ENCODE measurements around the gene SLC6A8. TPM values are rescaled to one million over a fixed set of nuclear protein-coding genes. Genes with fewer than 3 reads are reported as not detected.

The SLC6A8 gene
- total RNA-seq, 4 donors from 2014 or later: 26.1 to 74.1 (median 45.2) TPM

DNA sequence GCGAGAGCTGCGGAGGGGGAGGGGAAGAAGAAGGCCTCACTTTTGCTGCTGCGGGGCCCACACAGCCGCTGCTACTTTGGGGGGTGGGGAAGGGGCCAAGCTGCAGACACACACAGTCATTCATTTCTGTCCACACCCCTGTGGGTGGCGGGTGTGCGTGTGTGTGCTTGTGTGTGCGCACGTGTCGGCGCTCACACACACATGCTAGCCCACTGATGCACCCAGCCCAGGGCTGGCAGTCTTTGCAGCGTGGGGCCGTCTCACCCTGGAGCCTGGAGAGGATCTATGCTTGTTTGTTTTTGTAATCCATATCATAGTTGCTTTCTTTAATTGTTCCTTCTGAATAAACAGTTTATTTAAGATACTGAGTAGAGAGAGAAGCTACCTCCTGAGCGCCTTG, 36.8 kb upstream of the SLC6A8 start:
- peaks cover 42% of the 10 kb centered on the region for H3K27me3 ChIP-seq
- WGBS: 87% methylated on average over 11 of the region's 13 CpGs
- H3K27ac ChIP-seq: no peak overlapping the region
- peak; percentile 20 to 38 for DNase-seq (ENCODE audit: low spot score in 2 of 2)
- H3K9me3 ChIP-seq: no peaks in the 10 kb centered on the region
- no peaks in the 10 kb centered on the region for H3K36me3 ChIP-seq
- no peak overlapping the region for H3K4me3 ChIP-seq
- no peak for TF ChIP-seq EP300 (IDR thresholded peaks at IDR 0.05)
- TF ChIP-seq, protein P1, sequence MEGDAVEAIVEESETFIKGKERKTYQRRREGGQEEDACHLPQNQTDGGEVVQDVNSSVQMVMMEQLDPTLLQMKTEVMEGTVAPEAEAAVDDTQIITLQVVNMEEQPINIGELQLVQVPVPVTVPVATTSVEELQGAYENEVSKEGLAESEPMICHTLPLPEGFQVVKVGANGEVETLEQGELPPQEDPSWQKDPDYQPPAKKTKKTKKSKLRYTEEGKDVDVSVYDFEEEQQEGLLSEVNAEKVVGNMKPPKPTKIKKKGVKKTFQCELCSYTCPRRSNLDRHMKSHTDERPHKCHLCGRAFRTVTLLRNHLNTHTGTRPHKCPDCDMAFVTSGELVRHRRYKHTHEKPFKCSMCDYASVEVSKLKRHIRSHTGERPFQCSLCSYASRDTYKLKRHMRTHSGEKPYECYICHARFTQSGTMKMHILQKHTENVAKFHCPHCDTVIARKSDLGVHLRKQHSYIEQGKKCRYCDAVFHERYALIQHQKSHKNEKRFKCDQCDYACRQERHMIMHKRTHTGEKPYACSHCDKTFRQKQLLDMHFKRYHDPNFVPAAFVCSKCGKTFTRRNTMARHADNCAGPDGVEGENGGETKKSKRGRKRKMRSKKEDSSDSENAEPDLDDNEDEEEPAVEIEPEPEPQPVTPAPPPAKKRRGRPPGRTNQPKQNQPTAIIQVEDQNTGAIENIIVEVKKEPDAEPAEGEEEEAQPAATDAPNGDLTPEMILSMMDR (IDR thresholded peaks at IDR 0.05): no peak
- TF ChIP-seq POLR2A (IDR thresholded peaks at IDR 0.05): no peak
- TF ChIP-seq POLR2AphosphoS5 (IDR thresholded peaks at IDR 0.05): no peak
- peaks cover 11% of the 10 kb centered on the region for H3K4me1 ChIP-seq

DNA sequence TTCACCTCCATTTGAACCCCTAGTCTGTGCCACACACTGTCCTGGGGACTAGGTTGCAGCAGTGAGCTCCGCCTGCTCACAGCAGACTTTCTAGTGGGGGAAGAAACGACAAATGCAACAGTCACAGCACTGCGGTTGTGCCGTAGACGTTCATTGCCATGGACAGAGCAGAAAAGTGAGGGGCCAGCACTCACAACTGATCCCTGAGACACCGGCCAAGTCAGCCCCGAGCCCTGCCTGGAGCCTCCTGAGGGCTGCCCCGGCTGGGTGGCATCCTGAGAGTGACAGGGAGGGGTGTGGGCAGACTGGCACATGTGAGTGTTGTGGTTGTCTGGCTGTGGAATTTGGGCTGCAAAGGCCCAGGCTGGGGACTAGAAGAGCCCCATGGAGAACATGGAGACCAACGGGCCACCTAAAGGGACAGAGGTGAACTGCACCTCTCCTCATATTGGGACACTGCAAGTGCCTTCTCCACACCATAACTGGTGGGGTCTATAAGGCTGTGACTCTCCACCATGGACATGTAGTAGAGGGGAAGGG, 36.1 kb upstream of the SLC6A8 start:
- H3K27ac ChIP-seq: no peak overlapping the region
- peaks cover 35% of the 10 kb centered on the region for H3K27me3 ChIP-seq
- no peaks in the 10 kb centered on the region for H3K9me3 ChIP-seq
- no peak for TF ChIP-seq POLR2AphosphoS5 (IDR thresholded peaks at IDR 0.05)
- TF ChIP-seq, protein P1 (IDR thresholded peaks at IDR 0.05): peak in 1 of 2 donors; percentile 8
- H3K4me1 ChIP-seq: peaks cover 11% of the 10 kb centered on the region
- H3K36me3 ChIP-seq: no peaks in the 10 kb centered on the region
- WGBS: 85% methylated on average over 8 of the region's 9 CpGs
- no peak overlapping the region for H3K4me3 ChIP-seq
- DNase-seq (ENCODE audit: low spot score in 2 of 2): peak in 1 of 2 donors; percentile 55

DNA sequence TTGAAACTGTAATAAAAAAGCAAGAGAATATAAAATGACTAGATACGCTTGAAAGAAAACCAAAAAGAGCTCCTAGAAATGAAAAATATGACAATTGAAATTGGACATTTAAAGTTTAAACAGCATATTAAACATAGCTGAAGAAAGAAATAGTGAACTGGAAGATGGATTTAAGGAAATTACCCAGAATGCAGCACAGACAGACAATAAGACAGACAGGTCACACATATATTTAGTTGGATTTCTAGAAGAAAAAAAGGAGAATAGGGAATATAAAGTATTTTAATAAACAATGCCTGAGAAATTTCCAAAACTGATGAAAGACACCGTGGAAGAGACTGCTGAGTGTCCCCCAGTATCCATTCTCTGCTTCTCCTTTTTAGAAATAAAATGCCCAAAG, 34.2 kb upstream of the SLC6A8 start:
- 81% methylated on average over 2 of the region's 2 CpGs for WGBS
- Histone ChIP-seq H3K27me3 (peaks cover 16% of the 10 kb centered on the region), H3K27ac (no peak overlapping the region), H3K4me3 (no peak overlapping the region), H3K9me3 (no peaks in the 10 kb centered on the region), H3K36me3 (no peaks in the 10 kb centered on the region), H3K4me1 (no peaks in the 10 kb centered on the region)
- no peak for DNase-seq (ENCODE audit: low spot score in 2 of 2)
- TF ChIP-seq EP300 (IDR thresholded peaks at IDR 0.05) (no peak), POLR2A (IDR thresholded peaks at IDR 0.05) (no peak), POLR2AphosphoS5 (IDR thresholded peaks at IDR 0.05) (no peak)

DNA sequence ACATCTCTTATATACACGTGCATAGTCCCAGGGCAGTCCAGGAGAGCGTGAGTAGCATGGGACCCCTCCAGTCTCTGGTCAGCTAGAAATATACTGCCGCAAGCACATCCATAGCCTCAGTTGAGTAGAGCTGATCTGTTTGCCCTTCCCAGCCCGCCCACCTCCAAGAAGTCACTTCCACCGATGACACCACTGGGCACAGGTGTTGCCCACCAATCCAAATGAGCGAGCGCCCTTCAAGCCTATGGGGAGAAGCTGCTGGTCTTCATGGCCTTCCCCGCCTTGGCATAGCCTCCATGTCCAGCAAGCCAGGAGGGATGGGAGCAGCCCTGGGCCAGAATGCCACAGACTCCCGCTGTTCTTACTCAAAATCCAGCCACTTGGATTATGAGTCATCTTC, 30.6 kb upstream of the SLC6A8 start:
- Histone ChIP-seq H3K36me3 (no peaks in the 10 kb centered on the region), H3K4me3 (no peak overlapping the region), H3K9me3 (no peaks in the 10 kb centered on the region), H3K4me1 (no peaks in the 10 kb centered on the region), H3K27me3 (peaks cover 3% of the 10 kb centered on the region), H3K27ac (no peak overlapping the region)
- DNase-seq (ENCODE audit: low spot score in 2 of 2): no peak
- TF ChIP-seq POLR2AphosphoS5 (IDR thresholded peaks at IDR 0.05) (no peak), POLR2A (IDR thresholded peaks at IDR 0.05) (no peak), EP300 (IDR thresholded peaks at IDR 0.05) (no peak)
- TF ChIP-seq, protein P1 (IDR thresholded peaks at IDR 0.05): no peak
- WGBS: 86% methylated on average over 9 of the region's 9 CpGs

DNA sequence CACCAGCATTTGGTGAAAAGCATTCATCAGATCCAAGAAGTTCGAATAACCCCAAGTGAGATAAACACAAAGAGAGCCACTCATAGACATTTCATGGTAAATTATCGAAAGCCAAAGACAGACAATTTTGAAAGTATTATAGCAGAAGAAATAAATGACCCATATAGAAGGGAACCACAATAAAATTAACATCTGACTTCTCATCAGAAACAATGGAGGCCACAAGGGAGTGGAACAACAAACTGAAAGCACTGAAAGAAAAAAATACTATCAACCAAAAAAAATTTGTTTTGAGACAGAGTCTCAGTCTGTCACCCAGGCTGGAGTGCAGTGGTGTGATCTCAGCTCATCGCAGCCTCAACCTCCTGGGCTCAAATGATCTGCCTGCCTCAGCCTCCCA, 28.5 kb upstream of the SLC6A8 start:
- WGBS: 76% methylated on average over 3 of the region's 3 CpGs
- Histone ChIP-seq H3K27me3 (peaks cover 7% of the 10 kb centered on the region), H3K4me3 (no peak overlapping the region), H3K9me3 (no peaks in the 10 kb centered on the region), H3K27ac (no peak overlapping the region), H3K4me1 (no peaks in the 10 kb centered on the region), H3K36me3 (no peaks in the 10 kb centered on the region)
- DNase-seq (ENCODE audit: low spot score in 2 of 2): no peak
- TF ChIP-seq, protein P1 (IDR thresholded peaks at IDR 0.05): no peak
- TF ChIP-seq POLR2AphosphoS5 (IDR thresholded peaks at IDR 0.05): no peak

DNA sequence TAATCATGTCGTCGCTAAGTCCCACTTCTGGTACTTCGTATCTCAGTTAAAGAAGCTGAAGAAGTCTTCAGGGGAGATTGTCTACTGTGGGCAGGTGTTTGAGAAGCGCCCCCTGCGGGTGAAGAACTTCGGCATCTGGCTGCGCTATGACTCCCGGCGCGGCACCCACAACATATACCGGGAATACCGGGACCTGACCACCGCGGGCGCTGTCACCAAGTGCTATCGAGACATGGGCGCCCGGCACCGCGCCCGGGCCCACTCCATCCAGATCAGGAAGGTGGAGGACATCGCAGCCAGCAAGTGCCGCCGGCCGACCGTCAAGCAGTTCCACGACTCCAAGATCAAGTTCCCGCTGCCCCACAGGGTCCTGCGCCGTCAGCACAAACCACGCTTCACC, 25.5 kb upstream of the SLC6A8 start:
- H3K27ac ChIP-seq: no peak overlapping the region
- peaks cover 7% of the 10 kb centered on the region for H3K27me3 ChIP-seq
- TF ChIP-seq POLR2AphosphoS5 (IDR thresholded peaks at IDR 0.05): no peak
- no peak for TF ChIP-seq POLR2A (IDR thresholded peaks at IDR 0.05)
- TF ChIP-seq, protein P1 (IDR thresholded peaks at IDR 0.05): peak in 1 of 2 donors; percentile 31
- DNase-seq (ENCODE audit: low spot score in 2 of 2): peak; percentile 67 to 73
- no peaks in the 10 kb centered on the region for H3K9me3 ChIP-seq
- H3K4me1 ChIP-seq: no peaks in the 10 kb centered on the region
- H3K36me3 ChIP-seq: no peaks in the 10 kb centered on the region
- H3K4me3 ChIP-seq: no peak overlapping the region
- 30% methylated on average over 10 of the region's 31 CpGs for WGBS
